ENCODE measurements around the gene LARP6.
"Not testable (repeated sequence)": the region's sequence is repeated elsewhere in the genome, so short reads cannot be mapped to it uniquely, and the experiment has no call there.

Gene LARP6

DNA sequence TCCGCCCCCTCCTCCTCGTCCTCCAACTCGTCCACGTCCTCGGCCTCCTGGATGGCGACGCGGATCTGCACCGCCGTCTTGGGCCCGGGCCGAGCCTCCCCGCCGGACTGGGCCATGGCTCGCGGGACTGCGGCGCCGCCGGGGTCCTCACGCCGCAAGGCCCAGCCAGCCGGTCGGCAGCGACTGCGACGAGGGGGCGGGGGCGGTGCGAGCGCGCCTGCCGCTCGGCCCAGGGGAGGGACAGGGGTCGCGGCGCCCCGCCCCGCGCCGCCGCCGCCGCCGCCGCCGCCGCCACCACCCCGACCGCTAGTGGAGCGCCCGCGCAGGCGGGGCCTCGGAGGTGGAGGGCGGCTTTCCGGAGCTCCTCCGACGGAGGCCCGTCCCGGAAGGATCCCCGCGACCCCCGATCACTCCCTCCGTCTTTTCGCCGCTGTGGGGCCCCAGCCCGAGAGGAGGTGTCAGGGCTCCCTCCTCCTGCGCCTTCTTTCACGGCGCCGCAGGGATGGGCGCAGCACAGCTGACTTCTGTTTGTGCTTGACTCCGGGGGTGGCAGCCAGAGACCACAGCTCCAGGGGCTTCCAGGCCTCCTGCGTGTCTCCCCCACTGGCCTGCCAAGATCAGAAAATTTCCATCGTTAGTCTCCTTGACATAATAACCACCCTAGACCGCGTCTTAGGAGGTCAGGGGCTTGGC, at the start of gene LARP6:
TSS of gene LARP6 (minus strand) at position 185 of the 693 bp plus-strand sequence. CDS start at position 116, 69 bp downstream.
- peak; percentile 74 for TF ChIP-seq POLR2A (IDR thresholded peaks at IDR 0.05; ENCODE audit: low read depth, low read length)
- no peak for FAIRE-seq
- peak; percentile 30 for DNase-seq (ENCODE audit: insufficient read length, low spot score)

DNA sequence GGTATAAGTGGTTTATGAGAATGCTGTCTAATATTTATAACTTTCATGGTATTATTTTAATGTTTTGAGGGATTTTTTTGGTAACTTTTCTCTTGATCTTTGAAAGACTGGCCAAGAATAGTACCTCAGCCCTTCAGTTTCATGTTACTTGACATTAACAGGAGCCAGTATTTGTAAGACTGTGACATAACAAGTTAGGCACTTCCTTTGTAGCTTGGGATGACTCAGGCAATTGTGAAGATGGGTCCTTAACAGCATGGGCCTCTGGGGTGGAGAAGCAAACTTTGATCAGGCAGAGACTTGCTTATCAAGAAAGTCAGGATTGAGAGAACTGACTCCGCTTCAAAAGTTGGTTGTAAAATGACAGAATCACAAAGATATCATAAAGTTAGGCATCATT, 48.1 kb upstream of the LARP6 start:
- TF ChIP-seq POLR2A (IDR thresholded peaks at IDR 0.05; ENCODE audit: low read depth, low read length): no peak
- peak; percentile 93 for FAIRE-seq
- no peak for DNase-seq (ENCODE audit: insufficient read length, low spot score)

DNA sequence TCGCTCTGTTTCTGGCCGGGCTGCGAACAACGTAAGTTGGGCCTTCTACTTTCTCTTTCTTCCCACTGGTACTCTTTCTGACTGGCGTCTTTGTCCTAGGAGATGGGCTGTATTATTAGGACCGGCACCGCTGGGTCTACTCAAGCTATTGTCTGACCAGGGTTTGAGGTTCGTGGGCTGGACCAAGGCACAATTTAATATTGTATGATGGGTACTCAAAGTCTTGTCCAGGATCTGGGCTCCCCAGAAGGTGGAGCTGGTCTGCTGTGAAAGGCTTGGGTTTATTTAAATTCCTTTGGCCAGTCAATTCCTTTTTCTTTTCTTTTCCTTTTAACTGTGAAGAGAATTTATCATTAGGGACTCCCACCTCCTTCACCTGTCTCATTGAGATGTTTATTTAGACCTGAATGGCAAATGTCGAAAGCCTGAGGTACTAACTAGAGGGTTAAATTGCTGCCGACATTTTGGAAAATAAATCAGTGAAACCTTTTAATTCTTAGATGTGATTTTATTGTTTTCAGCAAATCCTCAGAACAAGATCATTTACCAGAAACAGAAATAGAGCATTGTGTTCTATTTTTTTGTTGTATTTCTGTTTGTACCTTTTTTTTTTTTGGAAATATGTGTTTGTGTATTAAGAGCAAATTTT, 39.1 kb upstream of the LARP6 start:
- no peak for FAIRE-seq
- TF ChIP-seq POLR2A (IDR thresholded peaks at IDR 0.05; ENCODE audit: low read depth, low read length): no peak
- DNase-seq (ENCODE audit: insufficient read length, low spot score): no peak

- TF ChIP-seq POLR2A (IDR thresholded peaks at IDR 0.05; ENCODE audit: low read depth, low read length): peak; percentile 55
- peak; percentile 97 for FAIRE-seq
- DNase-seq (ENCODE audit: insufficient read length, low spot score): peak; percentile 34
Observed at GRCh38 chr15:70892002-70892911, 38.3 kb upstream of the LARP6 start, which contains the start of the genes LRRC49 and THAP10. Gene LRRC49, plus strand, starts transcription at chr15:70892826. Its CDS starts 69 bp downstream, at chr15:70892895. Gene THAP10, minus strand, starts transcription at chr15:70892433. Its CDS starts 161 bp downstream, at chr15:70892272.

DNA sequence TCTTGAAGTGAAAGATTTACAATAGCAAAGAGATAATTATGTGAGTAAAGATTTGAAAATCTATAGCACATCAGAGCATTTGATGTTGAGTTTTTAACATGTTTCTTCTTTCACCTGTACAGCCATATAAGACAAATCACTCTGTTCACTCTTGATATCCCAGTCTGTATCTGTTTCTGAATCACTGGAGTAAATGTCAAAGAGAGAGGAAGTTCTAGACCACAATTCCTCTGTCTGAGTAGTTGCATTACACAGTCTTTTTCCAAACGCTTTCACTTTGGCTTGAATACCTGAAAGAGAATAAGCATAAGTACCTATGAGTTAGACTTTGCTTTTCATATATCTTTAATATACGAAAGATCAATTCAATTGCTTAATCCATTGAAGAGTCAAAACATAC, 28.4 kb upstream of the LARP6 start:
- TF ChIP-seq POLR2A (IDR thresholded peaks at IDR 0.05; ENCODE audit: low read depth, low read length): no peak
- FAIRE-seq: peak; percentile 11
- DNase-seq (ENCODE audit: insufficient read length, low spot score): no peak

GRCh38 chr15:70880781-70881180, 26.8 kb upstream of the LARP6 start:
- no peak for TF ChIP-seq POLR2A (IDR thresholded peaks at IDR 0.05; ENCODE audit: low read depth, low read length)
- DNase-seq (ENCODE audit: insufficient read length, low spot score) (no peak), FAIRE-seq (peak; percentile 58)

GRCh38 chr15:70879401-70879800, 25.4 kb upstream of the LARP6 start:
- peak; percentile 91 for FAIRE-seq
- no peak for TF ChIP-seq POLR2A (IDR thresholded peaks at IDR 0.05; ENCODE audit: low read depth, low read length)
- DNase-seq (ENCODE audit: insufficient read length, low spot score): no peak

DNA sequence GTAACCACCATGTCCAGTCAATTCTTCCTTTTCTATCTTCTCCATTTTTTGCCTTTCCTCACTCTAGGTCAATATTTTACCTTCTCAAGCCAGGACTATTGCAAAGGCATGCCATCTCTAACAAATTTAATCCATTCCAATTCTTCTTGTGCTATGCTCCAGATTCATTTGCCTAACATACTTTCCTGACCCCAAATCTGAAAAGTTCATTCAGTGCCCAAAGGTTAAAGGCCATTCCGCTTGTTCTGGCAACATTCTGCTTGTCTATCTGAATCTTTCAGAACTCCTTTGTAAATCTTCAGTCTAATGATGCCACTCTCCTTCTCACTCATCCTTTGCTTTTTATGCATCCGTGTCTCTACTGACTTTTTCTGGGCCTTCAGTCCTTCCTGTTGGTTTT, 22.7 kb upstream of the LARP6 start:
- no peak for TF ChIP-seq POLR2A (IDR thresholded peaks at IDR 0.05; ENCODE audit: low read depth, low read length)
- DNase-seq (ENCODE audit: insufficient read length, low spot score) (no peak), FAIRE-seq (no peak)

DNA sequence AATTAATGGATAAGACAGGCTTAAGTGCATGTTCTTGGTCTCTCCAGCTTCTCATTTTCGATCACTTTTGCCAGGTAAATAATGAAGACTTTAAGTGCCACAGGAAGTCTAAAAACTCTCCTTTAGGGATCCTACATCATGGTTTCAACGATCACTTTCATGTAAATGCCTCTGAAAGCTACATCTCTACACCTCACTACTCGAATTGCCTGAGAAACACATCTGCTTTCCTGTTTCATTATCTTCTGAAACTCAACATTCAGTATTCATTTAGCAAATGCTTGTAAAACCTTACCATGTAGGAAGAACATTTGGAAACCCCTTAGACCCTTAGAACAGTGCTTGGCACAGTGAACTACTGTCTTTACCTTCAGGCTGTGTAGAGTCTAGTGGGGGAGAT, 22.1 kb upstream of the LARP6 start:
- DNase-seq (ENCODE audit: insufficient read length, low spot score): no peak
- FAIRE-seq: no peak
- no peak for TF ChIP-seq POLR2A (IDR thresholded peaks at IDR 0.05; ENCODE audit: low read depth, low read length)

DNA sequence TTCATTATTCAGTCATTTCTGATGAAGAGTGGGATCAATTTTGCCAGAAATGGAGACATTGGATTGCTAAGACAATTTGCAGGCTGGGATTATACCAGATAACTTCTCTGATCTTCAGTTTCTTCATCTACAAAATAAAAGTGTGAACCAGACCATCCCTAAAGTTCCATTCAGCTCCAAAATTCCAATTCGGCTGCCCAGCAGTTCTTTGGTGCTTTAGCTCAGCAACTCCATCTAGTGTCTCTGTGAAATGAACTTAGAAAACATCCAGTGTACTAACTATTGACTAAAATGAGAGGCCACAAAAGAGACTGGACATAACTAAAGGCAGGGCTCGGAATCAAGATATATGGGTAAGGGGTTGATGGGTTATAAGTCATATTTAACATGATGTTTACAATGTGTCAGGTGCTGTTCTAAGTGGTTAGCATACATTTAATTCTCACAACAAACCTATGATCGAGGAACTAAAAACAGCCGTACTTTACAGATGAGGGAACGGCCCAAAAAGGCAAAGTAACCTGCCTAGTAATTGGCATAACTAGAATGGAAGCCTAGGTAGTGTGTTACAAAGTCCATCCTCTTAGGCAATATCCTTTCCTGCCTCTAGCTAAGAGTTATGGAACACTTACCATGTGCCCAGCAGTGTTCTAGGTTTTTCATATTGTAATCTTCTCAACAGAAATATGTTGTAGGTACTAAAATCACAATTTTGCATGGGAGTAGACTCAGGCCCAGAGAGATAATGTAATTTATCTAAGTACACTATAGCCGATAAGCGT, 21.2 kb upstream of the LARP6 start:
- no peak for TF ChIP-seq POLR2A (IDR thresholded peaks at IDR 0.05; ENCODE audit: low read depth, low read length)
- DNase-seq (ENCODE audit: insufficient read length, low spot score) (no peak), FAIRE-seq (peak; percentile 74)

DNA sequence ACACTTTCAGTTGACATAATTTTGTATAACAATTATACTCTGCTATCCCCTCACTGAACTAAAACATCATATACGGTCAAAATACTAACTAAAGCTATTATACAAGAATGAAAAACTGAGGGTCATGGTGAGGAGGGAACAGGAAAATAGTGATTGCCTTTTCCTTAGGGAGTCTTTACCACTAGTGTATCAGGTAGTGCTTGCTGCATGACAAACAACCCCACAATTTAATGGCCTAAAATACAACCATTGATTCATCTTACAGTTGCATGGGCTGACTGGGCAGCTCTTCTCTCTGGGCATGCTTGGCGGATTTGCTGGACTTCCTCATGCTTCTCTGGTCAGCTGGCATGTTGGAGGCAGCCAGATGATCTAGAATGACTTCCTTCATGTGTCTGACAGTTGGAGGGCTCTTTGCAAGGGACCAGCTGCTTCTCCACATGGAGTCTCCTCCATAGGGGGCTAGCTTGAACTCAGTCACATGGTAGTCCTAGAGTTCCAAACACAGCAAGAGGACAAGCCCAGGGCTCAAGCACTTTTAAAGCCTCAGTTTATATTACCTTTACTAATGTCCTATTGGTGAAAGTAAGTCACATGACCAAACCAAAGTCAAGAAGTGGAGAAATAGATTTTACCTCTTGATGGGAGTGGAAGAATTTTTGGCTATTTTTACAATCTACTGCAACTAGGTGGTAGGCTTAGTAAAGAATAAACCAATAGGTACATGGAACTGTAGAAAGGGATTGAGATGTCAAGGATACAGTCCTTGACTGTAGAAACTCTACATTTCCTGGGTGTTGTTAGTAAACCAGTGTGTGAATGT, 19.5 kb upstream of the LARP6 start:
- no peak for TF ChIP-seq POLR2A (IDR thresholded peaks at IDR 0.05; ENCODE audit: low read depth, low read length)
- no peak for DNase-seq (ENCODE audit: insufficient read length, low spot score)
- no peak for FAIRE-seq

- DNase-seq (ENCODE audit: insufficient read length, low spot score); FAIRE-seq: not testable (repeated sequence)
Observed at GRCh38 chr15:70871490-70871889, 17.5 kb upstream of the LARP6 start.

GRCh38 chr15:70870051-70870450, 16.1 kb upstream of the LARP6 start:
- DNase-seq (ENCODE audit: insufficient read length, low spot score) (no peak), FAIRE-seq (no peak)
- no peak for TF ChIP-seq POLR2A (IDR thresholded peaks at IDR 0.05; ENCODE audit: low read depth, low read length)

Data from H54 (cell line).